ENCODE data around the gene GRIN3A.

Gene GRIN3A

GRCh38 chr9:101702257-101702656 is 36.2 kb downstream of the GRIN3A start:
- DNase-seq = no peak

DNA sequence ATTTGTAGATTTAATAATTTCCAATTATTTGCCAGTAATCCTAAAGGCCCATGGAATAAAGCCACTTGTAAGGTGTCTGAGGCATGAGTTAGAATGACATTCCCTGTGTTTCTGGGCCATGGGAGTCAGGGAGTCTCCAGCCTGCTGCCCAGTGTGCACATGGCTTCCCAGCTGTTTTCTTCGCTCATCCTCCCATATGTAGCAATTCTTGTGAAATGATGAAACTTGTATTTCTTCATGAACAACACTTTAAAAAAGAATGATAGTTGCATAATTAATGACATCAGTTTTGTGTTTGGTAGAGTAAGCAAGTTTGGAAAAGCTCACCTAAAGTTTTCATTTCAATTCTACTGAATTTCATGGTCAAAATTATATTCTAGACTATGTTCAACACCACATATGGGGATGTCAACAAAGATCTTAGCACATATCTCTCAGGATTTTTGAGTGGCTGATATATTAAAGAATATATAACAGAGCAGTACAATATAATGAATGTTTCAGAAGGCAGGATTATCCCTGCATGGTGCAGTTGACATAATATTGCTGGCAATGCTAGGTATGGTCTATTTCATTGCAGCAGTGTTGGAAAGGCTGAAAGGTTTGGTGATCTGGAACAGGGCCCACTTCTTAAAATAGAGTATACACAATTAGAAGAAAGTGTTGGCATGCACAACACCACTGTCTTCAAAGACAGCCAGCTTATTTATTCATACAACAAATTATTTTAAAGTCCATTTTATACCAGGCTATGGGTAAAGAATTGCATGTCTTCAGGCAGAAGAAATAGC is 44.7 kb downstream of the GRIN3A start:
- DNase-seq = no peak

GRCh38 chr9:101691657-101692056 is 46.8 kb downstream of the GRIN3A start:
- DNase-seq = no peak

DNA sequence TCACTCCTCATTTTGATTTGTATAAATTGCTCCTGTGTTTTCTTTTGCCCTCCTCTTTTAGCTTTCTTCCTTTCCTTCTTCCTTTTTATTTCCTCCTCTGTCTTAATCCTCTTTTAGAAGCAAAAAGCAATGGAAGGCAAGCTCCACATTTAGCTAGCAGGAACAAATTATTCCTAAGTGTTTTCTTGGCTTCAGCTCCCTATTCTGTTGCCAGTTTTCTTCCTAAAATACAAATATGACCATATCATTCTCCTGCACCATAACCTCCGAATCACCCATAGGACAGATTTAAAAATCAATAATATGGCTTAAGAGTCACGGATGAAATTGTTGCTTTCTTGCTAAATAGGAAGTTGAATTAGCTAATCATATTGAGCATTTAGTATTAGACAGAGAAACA is 49.4 kb downstream of the GRIN3A start:
- no peak for DNase-seq

- DNase-seq = no peak
These were observed 53.8 kb downstream of the GRIN3A start for GRCh38 chr9:101684665-101685064.

DNA sequence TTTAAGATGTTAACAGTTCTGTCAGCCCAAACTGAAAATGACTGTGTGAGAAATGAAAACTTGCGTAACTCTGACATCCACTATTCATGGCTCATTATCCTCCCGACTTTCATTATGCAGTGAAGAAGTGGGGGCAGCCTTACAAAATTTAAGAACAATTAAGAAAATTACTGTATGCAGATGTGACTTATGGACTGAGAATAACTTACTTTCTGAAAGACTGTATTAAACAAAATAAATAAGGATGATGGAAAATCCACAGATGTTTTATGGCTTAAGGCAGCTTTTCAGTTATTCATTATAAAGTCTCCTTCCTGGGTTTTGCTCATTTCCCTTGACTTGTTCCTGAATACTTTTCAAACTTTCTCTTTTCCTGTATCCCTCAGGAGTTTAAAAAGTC is 55.2 kb downstream of the GRIN3A start:
- DNase-seq = no peak

GRCh38 chr9:101677861-101678260 is 60.6 kb downstream of the GRIN3A start:
- no peak for DNase-seq

DNA sequence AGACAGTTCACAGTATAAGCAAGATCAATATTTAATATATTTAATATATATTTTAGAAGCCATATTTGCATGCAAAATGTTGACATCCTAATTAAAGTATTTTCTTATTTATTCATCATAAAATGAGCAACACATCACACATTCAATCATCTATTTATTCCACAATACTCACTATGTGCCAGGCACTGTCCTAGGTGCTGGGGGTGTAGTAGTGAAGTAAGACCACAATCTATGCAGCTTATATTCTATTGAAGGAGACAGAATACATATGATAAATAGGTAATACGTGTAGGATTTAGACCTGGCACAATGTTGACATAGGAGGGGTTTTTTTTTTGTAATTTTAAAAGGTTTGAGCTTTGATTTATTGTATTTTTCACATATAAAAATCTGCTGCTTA is 63.1 kb downstream of the GRIN3A start:
- DNase-seq = no peak

DNA sequence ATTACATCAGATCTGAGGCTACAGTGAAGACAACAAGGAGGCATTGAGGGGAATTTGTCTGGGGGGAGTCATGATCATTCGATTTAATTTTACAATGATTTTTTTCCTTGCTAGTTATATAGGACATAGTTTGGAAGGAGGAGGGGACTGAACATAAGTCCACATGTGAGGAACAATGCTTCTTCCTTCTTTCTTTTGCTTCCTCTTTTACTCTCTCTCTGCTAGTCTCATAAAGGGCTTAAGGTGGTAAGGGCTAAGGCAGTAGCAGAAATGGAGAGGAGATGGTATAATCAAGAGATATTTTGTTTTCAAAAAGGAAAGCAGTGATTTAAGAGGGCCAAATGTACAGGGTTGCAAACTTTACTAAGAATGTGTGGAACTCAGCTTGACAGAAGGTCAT is 64.3 kb downstream of the GRIN3A start:
- no peak for DNase-seq

- DNase-seq = no peak
These were observed 64.8 kb downstream of the GRIN3A start for GRCh38 chr9:101673642-101674041.

DNA sequence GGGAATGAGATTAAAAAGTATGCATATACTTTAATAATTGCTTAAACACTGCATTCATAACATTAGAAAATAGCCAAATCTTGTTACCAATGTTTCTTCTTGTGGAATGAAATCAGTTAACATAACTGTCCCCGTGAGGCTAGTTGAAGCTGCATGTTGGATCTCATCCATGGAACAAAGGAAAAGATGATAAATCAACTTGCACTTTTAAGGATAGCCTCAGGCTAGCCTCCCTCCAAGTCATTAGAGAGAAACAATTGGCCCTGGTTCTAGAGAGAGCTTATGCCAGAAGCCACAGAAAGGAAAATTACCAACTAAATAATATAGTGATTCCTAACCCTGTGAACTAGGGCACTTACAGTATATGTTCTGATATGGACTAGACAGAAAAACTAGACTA is 66.9 kb downstream of the GRIN3A start:
- no peak for DNase-seq

DNA sequence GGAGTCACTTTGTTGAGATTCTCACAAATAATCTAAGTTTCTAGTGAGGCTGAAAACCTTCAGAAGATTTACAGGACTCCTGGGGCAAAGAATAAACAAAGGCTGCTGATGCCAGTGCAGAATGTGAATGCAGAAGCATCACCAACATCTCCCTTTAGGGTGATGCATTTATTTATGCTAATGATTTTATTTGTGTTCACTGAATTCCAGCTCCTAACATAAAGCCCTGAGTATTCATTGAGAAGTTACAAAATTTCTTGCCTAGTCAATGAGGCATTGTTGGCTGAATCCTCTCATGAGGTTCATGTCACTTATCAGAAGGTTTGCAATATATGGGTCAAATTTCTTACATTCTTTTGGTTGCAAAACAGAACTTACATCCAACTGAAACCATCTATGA is 70.0 kb downstream of the GRIN3A start:
- DNase-seq = no peak

DNA sequence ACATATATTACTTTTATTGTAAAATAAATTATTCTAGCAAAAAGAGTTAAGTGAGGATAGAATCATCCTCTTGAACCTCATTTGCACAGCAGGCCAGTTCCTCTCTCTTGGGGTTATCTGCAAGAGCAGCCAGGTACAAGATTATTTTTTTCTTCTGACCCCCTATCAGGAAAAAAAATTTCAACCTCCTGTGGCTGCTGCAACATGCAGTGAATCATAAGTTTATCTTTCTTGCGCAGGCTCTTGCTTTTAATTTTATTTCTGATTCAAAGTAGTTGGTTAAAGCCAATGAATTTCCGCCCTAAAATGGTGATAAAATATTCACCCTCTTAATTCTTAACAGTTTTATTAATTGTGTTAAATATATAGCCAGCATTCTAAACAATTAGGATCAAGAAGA is 74.0 kb downstream of the GRIN3A start:
- DNase-seq = no peak

- DNase-seq = no peak
These were observed 85.8 kb downstream of the GRIN3A start for GRCh38 chr9:101652601-101653175.

GRCh38 chr9:101650142-101650541 is 88.3 kb downstream of the GRIN3A start:
- no peak for DNase-seq

DNA sequence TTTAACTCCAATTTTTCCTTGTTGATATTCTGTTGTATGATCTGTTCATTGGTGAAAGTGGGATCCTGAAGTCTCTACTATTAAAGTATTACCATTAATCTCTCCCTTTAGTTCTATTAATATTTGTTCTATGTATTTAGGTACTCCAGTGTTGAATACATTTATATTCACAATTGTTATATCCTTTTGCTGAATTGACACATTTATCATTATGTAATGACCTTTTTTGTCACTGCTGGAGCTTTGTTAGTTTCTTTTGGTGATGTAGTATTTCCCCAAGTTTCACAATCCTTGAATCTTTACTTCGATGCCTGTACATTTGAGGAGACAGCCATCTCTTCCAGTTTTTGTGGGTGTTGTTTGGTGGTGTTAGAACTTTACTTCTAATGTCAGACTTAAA is 90.0 kb downstream of the GRIN3A start:
- DNase-seq = no peak

DNA sequence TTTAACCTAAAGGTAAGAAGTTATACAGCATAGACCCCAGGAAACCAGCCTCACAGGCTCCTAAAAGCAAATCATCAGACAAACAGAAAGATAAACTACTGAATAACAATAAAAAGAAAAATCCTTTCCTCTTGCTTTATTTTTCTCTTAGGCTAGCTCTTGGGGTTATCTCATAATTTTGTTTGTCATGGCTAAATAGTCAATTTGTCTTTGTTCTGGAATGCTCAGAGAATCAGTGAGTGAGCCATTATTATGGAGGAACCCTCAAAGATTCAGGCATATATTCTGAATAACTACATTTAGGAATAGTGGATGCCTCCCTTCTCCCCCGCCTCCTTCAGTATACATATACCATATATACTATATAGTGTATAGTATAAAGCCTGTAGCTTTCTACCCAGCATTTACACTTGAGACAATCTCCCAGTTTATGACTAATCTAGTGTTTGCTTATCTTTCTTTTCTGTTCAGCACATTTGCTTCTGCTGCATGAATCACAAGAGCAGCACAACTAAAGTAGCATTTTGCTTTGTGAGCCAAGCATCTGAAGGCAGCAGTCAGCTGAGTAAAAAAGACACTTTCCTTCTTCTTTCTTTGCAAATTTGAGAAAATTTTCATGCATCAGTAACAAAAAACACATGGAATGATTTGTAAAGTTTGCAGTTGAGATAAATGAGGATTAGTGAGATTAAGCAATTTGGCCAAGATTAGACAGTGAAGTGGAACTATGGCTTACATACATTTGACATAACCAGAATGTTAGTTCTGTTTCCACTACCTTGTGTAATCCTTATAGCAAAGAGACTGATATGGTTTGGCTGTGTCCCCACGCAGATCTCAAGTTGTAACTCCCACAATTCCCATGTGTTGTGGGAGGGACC is 98.4 kb downstream of the GRIN3A start:
- no peak for DNase-seq

GRCh38 chr9:101639311-101639710 is 99.1 kb downstream of the GRIN3A start:
- DNase-seq = no peak

DNA sequence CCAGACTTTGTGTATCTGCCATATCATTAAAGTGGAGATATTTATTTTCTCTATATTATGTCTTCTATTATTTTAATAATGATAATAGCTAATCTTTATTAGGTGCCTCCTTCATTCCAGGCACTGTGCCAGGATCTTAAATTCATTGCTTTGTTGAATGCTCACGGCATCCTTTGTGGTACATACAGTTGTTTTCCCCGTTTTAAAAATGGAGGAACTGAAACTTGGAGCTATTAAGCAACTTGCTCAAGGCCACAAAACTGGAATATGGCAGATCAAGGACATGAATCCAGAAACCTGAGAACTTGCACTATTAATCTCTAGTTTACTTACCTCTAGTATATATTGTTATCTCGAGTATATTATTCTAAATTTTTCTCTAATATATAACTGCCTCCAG is 102.2 kb downstream of the GRIN3A start:
- DNase-seq = no peak

DNA sequence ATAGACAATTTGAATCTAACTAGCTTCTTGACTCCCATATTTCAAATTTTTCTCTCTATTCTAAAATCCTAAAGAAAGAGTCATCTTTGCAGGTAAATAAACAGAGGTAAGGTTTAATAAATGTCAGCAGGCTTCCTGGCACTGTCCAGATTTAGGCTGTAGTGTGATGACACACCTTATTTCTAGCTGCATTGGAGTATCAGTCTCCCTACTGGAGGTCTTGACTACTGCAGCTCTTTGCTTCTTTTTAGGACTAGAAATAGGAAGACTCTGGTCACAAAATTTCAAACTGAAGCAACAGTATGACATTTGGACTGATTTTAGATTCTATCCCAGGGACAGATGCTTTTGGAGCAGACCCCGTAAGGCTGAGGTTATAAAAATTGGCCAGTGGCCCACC is 103.0 kb downstream of the GRIN3A start:
- DNase-seq = no peak

GRCh38 chr9:101634741-101635409 is 103.6 kb downstream of the GRIN3A start:
- DNase-seq = no peak

DNA sequence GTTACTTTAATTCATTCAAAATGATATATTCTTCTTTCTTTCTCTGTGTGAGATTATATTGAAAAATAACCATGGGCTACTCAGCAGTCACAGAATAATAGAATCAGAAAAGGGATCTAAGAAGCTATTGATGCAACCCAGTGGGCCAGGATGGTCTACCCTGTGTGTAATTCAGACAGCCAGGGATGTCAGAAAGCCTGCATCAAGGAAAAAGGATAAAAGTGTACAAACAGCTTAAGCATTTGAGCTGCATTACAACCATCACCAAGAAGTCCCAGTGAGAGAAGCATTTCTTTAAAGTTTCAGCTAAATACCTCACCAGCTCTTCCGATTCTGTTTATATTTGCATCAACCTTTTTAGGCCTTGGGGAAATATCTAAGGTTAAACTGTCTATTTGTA is 105.8 kb downstream of the GRIN3A start:
- no peak for DNase-seq

DNA sequence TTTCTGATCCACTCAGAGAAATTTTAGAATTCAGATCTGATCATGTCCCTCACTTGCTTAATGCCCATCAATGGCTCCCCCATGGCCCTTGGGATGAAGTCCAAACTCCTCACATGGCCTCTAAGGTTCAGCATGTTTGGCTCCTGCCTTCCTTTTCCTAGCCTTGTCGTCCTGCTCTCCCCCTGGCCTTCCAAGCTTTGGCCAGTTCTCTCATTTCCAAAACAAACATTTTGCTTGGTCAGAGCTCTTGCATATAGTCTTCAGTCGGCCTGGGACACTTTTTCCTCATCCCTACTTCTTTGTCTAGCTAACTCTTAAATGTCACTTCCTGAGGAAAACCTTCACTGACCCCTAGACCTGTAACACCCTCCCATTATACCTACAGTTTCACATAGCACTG is 106.6 kb downstream of the GRIN3A start:
- DNase-seq = no peak

Measured in DMS153 (cell line).